GM10248 (cell line): ENCODE results near the gene UNC5B.
A peak's percentile ranks its signal among the peaks of the same experiment; 100 is the strongest.

Experiments
- CTCF ChIA-PET: fragments of 300-600 bp; sonication (Branson Sonifier 250); formaldehyde crosslinking; extraction: SDS; loops from one replicate; lab custom pipeline; 2021; ENCODE audit warnings: antibody characterized with exemption; lab: Yijun Ruan, JAX
- POLR2A ChIA-PET: fragments of 350-650 bp; sonication (Branson Sonifier 250); formaldehyde crosslinking; extraction: SDS; loops from one replicate; lab custom pipeline; 2020; ENCODE audit warnings: antibody characterized with exemption; lab: Yijun Ruan, JAX
- DNase-seq: peaks from one replicate; pipeline ENCODE4 v3.0.0; 2012; ENCODE audit errors: extremely low spot score
- CTCF ChIP-seq: IDR thresholded peaks from 2 replicates; pipeline ENCODE4 v1.5.1; 2012; ENCODE audit warnings: mild to moderate bottlenecking, low read depth; ENCODE audit errors: extremely low read depth, missing control alignments, control extremely low read depth

Gene UNC5B

GRCh38 chr10:71325267-71325666 is 112.9 kb downstream of the UNC5B start:
- TF ChIP-seq CTCF: no peak
- no peak for DNase-seq
- CTCF ChIA-PET: interaction anchor here (1.7 to 20.2 kb wide), 4 partner anchors 8 to 244 kb away, joined by 5 to 155 read pairs (median 10); partner anchors contain the start of gene SLC29A3
- POLR2A ChIA-PET: no interaction called here

- CTCF ChIA-PET: interaction anchor here (1.3 to 20.2 kb wide), 4 partner anchors 9 to 381 kb away, joined by 3 to 155 read pairs (median 10); partner anchors contain the start of gene SLC29A3
- no peak for TF ChIP-seq CTCF
Observed at GRCh38 chr10:71326464-71326881, 114.1 kb downstream of the UNC5B start.

GRCh38 chr10:71330789-71331404 is 118.5 kb downstream of the UNC5B start:
- POLR2A ChIA-PET: no interaction called here
- CTCF ChIA-PET: interaction anchor here (1.2 to 20.2 kb wide), 4 partner anchors 13 to 238 kb away, joined by 3 to 155 read pairs (median 6); partner anchors contain the start of gene SLC29A3
- no peak for DNase-seq
- TF ChIP-seq CTCF: no peak

More at GRCh38 chr10:71326464-71326881, 114.1 kb downstream of the UNC5B start:
- POLR2A ChIA-PET: no interaction called here
- DNase-seq: no peak

GRCh38 chr10:71331736-71332135 is 119.4 kb downstream of the UNC5B start:
- CTCF ChIA-PET: interaction anchor here (1.0 to 20.2 kb wide), 5 partner anchors 10 to 238 kb away, joined by 3 to 155 read pairs (median 5); partner anchors contain the start of gene SLC29A3
- TF ChIP-seq CTCF: no peak
- no peak for DNase-seq
- POLR2A ChIA-PET: no interaction called here

- ChIA-PET CTCF (interaction anchor here (1.0 to 20.2 kb wide), 3 partner anchors 9 to 46 kb away, joined by 3 to 155 read pairs (median 3); partner anchors contain the start of gene SLC29A3), POLR2A (no interaction called here)
- TF ChIP-seq CTCF: no peak
- DNase-seq: no peak
Observed at GRCh38 chr10:71332466-71332865, 120.1 kb downstream of the UNC5B start.

GRCh38 chr10:71333129-71333887 is 120.9 kb downstream of the UNC5B start:
- peak; percentile 42 for DNase-seq
- TF ChIP-seq CTCF: no peak
- ChIA-PET POLR2A (no interaction called here), CTCF (interaction anchor here (1.8 to 20.2 kb wide), 3 partner anchors 8 to 16 kb away, joined by 5 to 155 read pairs (median 6); partner anchors contain the start of gene SLC29A3)
